Raji (cell line): ENCODE data around the gene CCDC146.
"Not testable (repeated sequence)": the region's sequence is repeated elsewhere in the genome, so short reads cannot be mapped to it uniquely, and the experiment has no call there.

Source experiments
- POLR2A ChIP-seq: IDR thresholded peaks from 2 replicates; pipeline ENCODE4 v1.6.1; 2011; ENCODE audit warnings: low read depth, low read length, control low read depth; ENCODE audit not compliant: insufficient read depth

The CCDC146 gene

GRCh38 chr7:77121860-77122681 lies at the start of gene CCDC146:
Gene CCDC146 (plus strand): TSS chr7:77122615. CDS start chr7:77167669, 45,054 bp downstream.
- TF ChIP-seq POLR2A = not testable (repeated sequence)

GRCh38 chr7:77157446-77157845 lies 35.0 kb downstream of the CCDC146 start:
- no peak for TF ChIP-seq POLR2A

- no peak for TF ChIP-seq POLR2A
Observed at GRCh38 chr7:77181015-77181595, 58.7 kb downstream of the CCDC146 start.

GRCh38 chr7:77181734-77182133 lies 59.3 kb downstream of the CCDC146 start:
- no peak for TF ChIP-seq POLR2A

- no peak for TF ChIP-seq POLR2A
Observed at GRCh38 chr7:77182261-77182660, 59.8 kb downstream of the CCDC146 start.

- TF ChIP-seq POLR2A = no peak
Observed at GRCh38 chr7:77184463-77184862, 62.0 kb downstream of the CCDC146 start.

GRCh38 chr7:77184990-77185389 lies 62.6 kb downstream of the CCDC146 start:
- TF ChIP-seq POLR2A = no peak

- no peak for TF ChIP-seq POLR2A
Observed at GRCh38 chr7:77185866-77186265, 63.5 kb downstream of the CCDC146 start.

GRCh38 chr7:77188731-77189437 lies 66.5 kb downstream of the CCDC146 start:
- no peak for TF ChIP-seq POLR2A

GRCh38 chr7:77197141-77197540 lies 74.7 kb downstream of the CCDC146 start:
- no peak for TF ChIP-seq POLR2A

GRCh38 chr7:77199013-77199966 lies 76.9 kb downstream of the CCDC146 start, which contains the start of gene FGL2:
Gene FGL2 (minus strand): TSS chr7:77199819. CDS start chr7:77199793, 26 bp downstream.
- TF ChIP-seq POLR2A = no peak

GRCh38 chr7:77200542-77200941 lies 78.1 kb downstream of the CCDC146 start:
- no peak for TF ChIP-seq POLR2A

- TF ChIP-seq POLR2A = no peak
Observed at GRCh38 chr7:77202481-77202976, 80.1 kb downstream of the CCDC146 start.

GRCh38 chr7:77205706-77206105 lies 83.3 kb downstream of the CCDC146 start:
- TF ChIP-seq POLR2A = no peak
